ENCODE results near the gene GOLPH3.

The GOLPH3 gene

DNA sequence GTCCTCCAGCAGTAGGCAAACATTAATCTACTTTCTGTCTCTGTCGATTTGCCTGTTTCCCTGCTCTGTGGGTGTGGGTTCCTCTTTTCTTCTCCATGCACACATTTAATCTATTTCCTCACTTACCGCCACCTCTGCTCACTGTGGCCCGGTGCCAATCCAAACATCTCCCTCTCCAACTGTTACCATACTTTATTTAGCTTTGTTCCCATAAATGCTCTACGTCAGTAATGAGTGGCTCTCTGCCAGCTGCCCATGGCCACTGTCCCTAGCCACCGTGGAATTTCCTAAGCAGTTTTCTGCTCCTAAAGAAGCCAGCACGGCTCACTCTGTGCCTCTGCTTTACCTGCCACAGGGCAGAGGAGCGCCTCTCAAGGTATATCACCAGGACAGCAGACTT, 19.5 kb upstream of the GOLPH3 start (continued):
- TF ChIP-seq KLF8 (tag by site-specific recombination; IDR thresholded peaks at IDR 0.05) = 0 out of 2 replicates have a peak, but pooled peaks have one; percentile 37
- TF ChIP-seq ZNF423 (tag by site-specific recombination; IDR thresholded peaks at IDR 0.05) = peak; percentile 61; the same call in 1 of the 2 replicates
- TF ChIP-seq ZNF513 (tag by site-specific recombination; IDR thresholded peaks at IDR 0.05) = no peak
- no peak for TF ChIP-seq ZNF521 (tag by site-specific recombination; IDR thresholded peaks at IDR 0.05)
- TF ChIP-seq TSHZ1 (tag by site-specific recombination; IDR thresholded peaks at IDR 0.05; ENCODE audit: borderline replicate concordance) = no peak; the same call in 1 of the 2 replicates
- 0 out of 2 replicates have a peak, but pooled peaks have one; percentile 47 for TF ChIP-seq ZNF518A (tag by site-specific recombination; conservative IDR thresholded peaks at IDR 0.05; ENCODE audit: low read depth)
- peak; percentile 82 for TF ChIP-seq HIC1 (tag by site-specific recombination; IDR thresholded peaks at IDR 0.05)
- no peak for TF ChIP-seq ZBTB7A (tag by site-specific recombination; IDR thresholded peaks at IDR 0.05; ENCODE audit: low read depth)
- TF ChIP-seq ZFP37 (tag by site-specific recombination; IDR thresholded peaks at IDR 0.05) = no peak
- no peak for TF ChIP-seq ZNF302 (tag by site-specific recombination; IDR thresholded peaks at IDR 0.05; ENCODE audit: low read depth)
- TF ChIP-seq FEZF1 (tag by site-specific recombination; IDR thresholded peaks at IDR 0.05) = peak; percentile 91
- no peak for TF ChIP-seq RBAK (tag by site-specific recombination; IDR thresholded peaks at IDR 0.05)
- TF ChIP-seq YY2 (tag by site-specific recombination; IDR thresholded peaks at IDR 0.05) = no peak
- TF ChIP-seq ZNF274 (IDR thresholded peaks at IDR 0.05; ENCODE audit: low read length) = no peak
- TF ChIP-seq ZNF274 (tag by site-specific recombination; IDR thresholded peaks at IDR 0.05; ENCODE audit: borderline replicate concordance) = no peak
- TF ChIP-seq SCRT1 (tag by site-specific recombination; IDR thresholded peaks at IDR 0.05; ENCODE audit: borderline replicate concordance) = peak; percentile 47; the same call in 1 of the 2 replicates
- peak; percentile 70; the same call in 1 of the 2 replicates for TF ChIP-seq ZNF596 (tag by site-specific recombination; IDR thresholded peaks at IDR 0.05)
- TF ChIP-seq, protein P1, sequence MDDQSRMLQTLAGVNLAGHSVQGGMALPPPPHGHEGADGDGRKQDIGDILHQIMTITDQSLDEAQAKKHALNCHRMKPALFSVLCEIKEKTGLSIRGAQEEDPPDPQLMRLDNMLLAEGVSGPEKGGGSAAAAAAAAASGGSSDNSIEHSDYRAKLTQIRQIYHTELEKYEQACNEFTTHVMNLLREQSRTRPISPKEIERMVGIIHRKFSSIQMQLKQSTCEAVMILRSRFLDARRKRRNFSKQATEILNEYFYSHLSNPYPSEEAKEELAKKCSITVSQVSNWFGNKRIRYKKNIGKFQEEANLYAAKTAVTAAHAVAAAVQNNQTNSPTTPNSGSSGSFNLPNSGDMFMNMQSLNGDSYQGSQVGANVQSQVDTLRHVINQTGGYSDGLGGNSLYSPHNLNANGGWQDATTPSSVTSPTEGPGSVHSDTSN (CRISPR knock-in tag; IDR thresholded peaks at IDR 0.05) = no peak
- peak; percentile 96 for TF ChIP-seq ZNF629 (tag by site-specific recombination; IDR thresholded peaks at IDR 0.05)
- peak; percentile 47; the same call in 1 of the 2 replicates for TF ChIP-seq ZNF366 (tag by site-specific recombination; conservative IDR thresholded peaks at IDR 0.05)
- no peak for TF ChIP-seq GLI4 (tag by site-specific recombination; IDR thresholded peaks at IDR 0.05)
- peak; percentile 94 for TF ChIP-seq ZFHX2 (tag by site-specific recombination; conservative IDR thresholded peaks at IDR 0.05)
- TF ChIP-seq ZNF394 (tag by site-specific recombination; IDR thresholded peaks at IDR 0.05; ENCODE audit: borderline replicate concordance) = peak; percentile 39; the same call in 1 of the 2 replicates
- no peak for TF ChIP-seq ZNF555 (tag by site-specific recombination; conservative IDR thresholded peaks at IDR 0.05)
- no peak for TF ChIP-seq ZNF677 (tag by site-specific recombination; IDR thresholded peaks at IDR 0.05)
- no peak for TF ChIP-seq HOXC10 (CRISPR knock-in tag; IDR thresholded peaks at IDR 0.05)
- peak; percentile 80; the same call in 1 of the 2 replicates for TF ChIP-seq ZNF324 (tag by site-specific recombination; IDR thresholded peaks at IDR 0.05)
- TF ChIP-seq SALL2 (tag by site-specific recombination; IDR thresholded peaks at IDR 0.05; ENCODE audit: borderline replicate concordance) = no peak
